HepG2 (cell line): Measurements from ENCODE around the gene CYLD. TPM values are rescaled to one million over a fixed set of nuclear protein-coding genes. Genes with fewer than 3 reads are reported as not detected.

Experiments
- KLF6 ChIP-seq: IDR thresholded peaks from 2 replicates; pipeline ENCODE4 v1.8.0; 2016; ENCODE audit warnings: missing biosample characterization, missing genetic modification reagents
- KLF9 ChIP-seq: IDR thresholded peaks from 2 replicates; pipeline ENCODE4 v1.6.1; 2016; ENCODE audit warnings: low read depth
- REL ChIP-seq: sonication (generic); formaldehyde crosslinking; conservative IDR thresholded peaks from 2 replicates; pipeline ENCODE4 v1.8.0; 2022; ENCODE audit warnings: mild to moderate bottlenecking, missing genetic modification reagents, moderate library complexity
- RFXANK ChIP-seq: IDR thresholded peaks from 2 replicates; pipeline ENCODE4 v1.6.1; 2016
- ZBTB10 ChIP-seq: sonication (generic); formaldehyde crosslinking; IDR thresholded peaks from 2 replicates; pipeline ENCODE4 v1.4.0; 2020; ENCODE audit warnings: missing genetic modification reagents, borderline replicate concordance
- ZBTB7B ChIP-seq: sonication (generic); formaldehyde crosslinking; IDR thresholded peaks from 2 replicates; pipeline ENCODE4 v1.4.0; 2020; ENCODE audit warnings: missing genetic modification reagents
- ZGPAT ChIP-seq: IDR thresholded peaks from 2 replicates; pipeline ENCODE4 v1.6.1; 2016; ENCODE audit warnings: mild to moderate bottlenecking
- ZMYM3 ChIP-seq: sonication (generic); formaldehyde crosslinking; IDR thresholded peaks from 2 replicates; pipeline ENCODE4 v1.5.1; 2020; ENCODE audit warnings: mild to moderate bottlenecking, missing genetic modification reagents
- ZNF282 ChIP-seq: fragments of 450-650 bp; IDR thresholded peaks from 2 replicates; pipeline ENCODE4 v1.6.1; 2018; ENCODE audit not compliant: partially characterized antibody
- polyA plus RNA-seq, 8 experiments: library from polyadenylated mRNA; depleted of rRNA in 3 of 8; stranded (reverse) in 7 of 8; unstranded in 1 of 8; fragments of >200 nt; fragmentation: Illumina TruSeq in 4 of 8; extraction: Trizol in 4 of 8; gene quantifications; 2 replicates each; pipeline versions ENCODE4 v1.2.1 to v1.2.3, GENCODE V29; 2011 to 2016; ENCODE audit warnings: low read depth in 4 of 8, missing spikeins in 1 of 8, mixed read lengths in 1 of 8; ENCODE audit not compliant: insufficient read depth in 1 of 8
- total RNA-seq, 5 experiments: library from RNA; depleted of rRNA; stranded (reverse); fragments of >200 nt; fragmentation: Illumina TruSeq; extraction: Trizol; gene quantifications; 2 replicates each; pipeline ENCODE4 v1.2.3, GENCODE V29; 2016; ENCODE audit warnings: low read depth in 1 of 5
- TF ChIP-seq, protein P1 (sequence below): sonication (generic); formaldehyde crosslinking; IDR thresholded peaks from 2 replicates; pipeline ENCODE4 v1.4.0; 2020; ENCODE audit warnings: missing genetic modification reagents
- TF ChIP-seq, protein P2 (sequence below): sonication (generic); formaldehyde crosslinking; IDR thresholded peaks from 2 replicates; pipeline ENCODE4 v1.5.1; 2020; ENCODE audit warnings: mild to moderate bottlenecking, missing genetic modification reagents, moderate library complexity
- TF ChIP-seq, protein P3 (sequence below): sonication (generic); formaldehyde crosslinking; IDR thresholded peaks from 2 replicates; pipeline ENCODE4 v1.4.0; 2020; ENCODE audit warnings: missing genetic modification reagents, borderline replicate concordance
- TF ChIP-seq, protein P4 (sequence below): sonication (generic); formaldehyde crosslinking; IDR thresholded peaks from 2 replicates; pipeline ENCODE4 v1.8.0; 2022; ENCODE audit warnings: mild to moderate bottlenecking, missing genetic modification reagents, borderline replicate concordance

CYLD gene
- total and polyA plus RNA-seq, 2 of the 13 experiments (the other 11 are each of a cell fraction or from before 2014, with no cell fraction given), result 6.1 to 11.4 TPM

GRCh38 chr16:50741781-50742575 is at the start of gene CYLD (continued):
- TF ChIP-seq ZBTB10 (no peak), ZMYM3 (CRISPR knock-in tag) (no peak), RFXANK (CRISPR knock-in tag) (peak; percentile 88; the same call in 1 of the 2 replicates), ZGPAT (CRISPR knock-in tag) (peak; percentile 89; the same call in 1 of the 2 replicates), KLF6 (0 out of 2 replicates have a peak, but pooled peaks have one; percentile 58), ZNF282 (no peak), KLF9 (peak; percentile 83; the same call in 1 of the 2 replicates), REL (CRISPR knock-in tag) (no peak), ZBTB7B (CRISPR knock-in tag) (0 out of 2 replicates have a peak, but pooled peaks have one; percentile 15)
- TF ChIP-seq, protein P1, sequence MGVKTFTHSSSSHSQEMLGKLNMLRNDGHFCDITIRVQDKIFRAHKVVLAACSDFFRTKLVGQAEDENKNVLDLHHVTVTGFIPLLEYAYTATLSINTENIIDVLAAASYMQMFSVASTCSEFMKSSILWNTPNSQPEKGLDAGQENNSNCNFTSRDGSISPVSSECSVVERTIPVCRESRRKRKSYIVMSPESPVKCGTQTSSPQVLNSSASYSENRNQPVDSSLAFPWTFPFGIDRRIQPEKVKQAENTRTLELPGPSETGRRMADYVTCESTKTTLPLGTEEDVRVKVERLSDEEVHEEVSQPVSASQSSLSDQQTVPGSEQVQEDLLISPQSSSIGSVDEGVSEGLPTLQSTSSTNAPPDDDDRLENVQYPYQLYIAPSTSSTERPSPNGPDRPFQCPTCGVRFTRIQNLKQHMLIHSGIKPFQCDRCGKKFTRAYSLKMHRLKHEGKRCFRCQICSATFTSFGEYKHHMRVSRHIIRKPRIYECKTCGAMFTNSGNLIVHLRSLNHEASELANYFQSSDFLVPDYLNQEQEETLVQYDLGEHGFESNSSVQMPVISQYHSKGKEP, result no peak
- TF ChIP-seq, protein P2, sequence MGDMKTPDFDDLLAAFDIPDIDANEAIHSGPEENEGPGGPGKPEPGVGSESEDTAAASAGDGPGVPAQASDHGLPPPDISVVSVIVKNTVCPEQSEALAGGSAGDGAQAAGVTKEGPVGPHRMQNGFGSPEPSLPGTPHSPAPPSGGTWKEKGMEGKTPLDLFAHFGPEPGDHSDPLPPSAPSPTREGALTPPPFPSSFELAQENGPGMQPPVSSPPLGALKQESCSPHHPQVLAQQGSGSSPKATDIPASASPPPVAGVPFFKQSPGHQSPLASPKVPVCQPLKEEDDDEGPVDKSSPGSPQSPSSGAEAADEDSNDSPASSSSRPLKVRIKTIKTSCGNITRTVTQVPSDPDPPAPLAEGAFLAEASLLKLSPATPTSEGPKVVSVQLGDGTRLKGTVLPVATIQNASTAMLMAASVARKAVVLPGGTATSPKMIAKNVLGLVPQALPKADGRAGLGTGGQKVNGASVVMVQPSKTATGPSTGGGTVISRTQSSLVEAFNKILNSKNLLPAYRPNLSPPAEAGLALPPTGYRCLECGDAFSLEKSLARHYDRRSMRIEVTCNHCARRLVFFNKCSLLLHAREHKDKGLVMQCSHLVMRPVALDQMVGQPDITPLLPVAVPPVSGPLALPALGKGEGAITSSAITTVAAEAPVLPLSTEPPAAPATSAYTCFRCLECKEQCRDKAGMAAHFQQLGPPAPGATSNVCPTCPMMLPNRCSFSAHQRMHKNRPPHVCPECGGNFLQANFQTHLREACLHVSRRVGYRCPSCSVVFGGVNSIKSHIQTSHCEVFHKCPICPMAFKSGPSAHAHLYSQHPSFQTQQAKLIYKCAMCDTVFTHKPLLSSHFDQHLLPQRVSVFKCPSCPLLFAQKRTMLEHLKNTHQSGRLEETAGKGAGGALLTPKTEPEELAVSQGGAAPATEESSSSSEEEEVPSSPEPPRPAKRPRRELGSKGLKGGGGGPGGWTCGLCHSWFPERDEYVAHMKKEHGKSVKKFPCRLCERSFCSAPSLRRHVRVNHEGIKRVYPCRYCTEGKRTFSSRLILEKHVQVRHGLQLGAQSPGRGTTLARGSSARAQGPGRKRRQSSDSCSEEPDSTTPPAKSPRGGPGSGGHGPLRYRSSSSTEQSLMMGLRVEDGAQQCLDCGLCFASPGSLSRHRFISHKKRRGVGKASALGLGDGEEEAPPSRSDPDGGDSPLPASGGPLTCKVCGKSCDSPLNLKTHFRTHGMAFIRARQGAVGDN (CRISPR knock-in tag), result peak; percentile 75
- TF ChIP-seq, protein P3, sequence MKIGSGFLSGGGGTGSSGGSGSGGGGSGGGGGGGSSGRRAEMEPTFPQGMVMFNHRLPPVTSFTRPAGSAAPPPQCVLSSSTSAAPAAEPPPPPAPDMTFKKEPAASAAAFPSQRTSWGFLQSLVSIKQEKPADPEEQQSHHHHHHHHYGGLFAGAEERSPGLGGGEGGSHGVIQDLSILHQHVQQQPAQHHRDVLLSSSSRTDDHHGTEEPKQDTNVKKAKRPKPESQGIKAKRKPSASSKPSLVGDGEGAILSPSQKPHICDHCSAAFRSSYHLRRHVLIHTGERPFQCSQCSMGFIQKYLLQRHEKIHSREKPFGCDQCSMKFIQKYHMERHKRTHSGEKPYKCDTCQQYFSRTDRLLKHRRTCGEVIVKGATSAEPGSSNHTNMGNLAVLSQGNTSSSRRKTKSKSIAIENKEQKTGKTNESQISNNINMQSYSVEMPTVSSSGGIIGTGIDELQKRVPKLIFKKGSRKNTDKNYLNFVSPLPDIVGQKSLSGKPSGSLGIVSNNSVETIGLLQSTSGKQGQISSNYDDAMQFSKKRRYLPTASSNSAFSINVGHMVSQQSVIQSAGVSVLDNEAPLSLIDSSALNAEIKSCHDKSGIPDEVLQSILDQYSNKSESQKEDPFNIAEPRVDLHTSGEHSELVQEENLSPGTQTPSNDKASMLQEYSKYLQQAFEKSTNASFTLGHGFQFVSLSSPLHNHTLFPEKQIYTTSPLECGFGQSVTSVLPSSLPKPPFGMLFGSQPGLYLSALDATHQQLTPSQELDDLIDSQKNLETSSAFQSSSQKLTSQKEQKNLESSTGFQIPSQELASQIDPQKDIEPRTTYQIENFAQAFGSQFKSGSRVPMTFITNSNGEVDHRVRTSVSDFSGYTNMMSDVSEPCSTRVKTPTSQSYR (CRISPR knock-in tag), result peak; percentile 41; the same call in 1 of the 2 replicates
- TF ChIP-seq, protein P4, sequence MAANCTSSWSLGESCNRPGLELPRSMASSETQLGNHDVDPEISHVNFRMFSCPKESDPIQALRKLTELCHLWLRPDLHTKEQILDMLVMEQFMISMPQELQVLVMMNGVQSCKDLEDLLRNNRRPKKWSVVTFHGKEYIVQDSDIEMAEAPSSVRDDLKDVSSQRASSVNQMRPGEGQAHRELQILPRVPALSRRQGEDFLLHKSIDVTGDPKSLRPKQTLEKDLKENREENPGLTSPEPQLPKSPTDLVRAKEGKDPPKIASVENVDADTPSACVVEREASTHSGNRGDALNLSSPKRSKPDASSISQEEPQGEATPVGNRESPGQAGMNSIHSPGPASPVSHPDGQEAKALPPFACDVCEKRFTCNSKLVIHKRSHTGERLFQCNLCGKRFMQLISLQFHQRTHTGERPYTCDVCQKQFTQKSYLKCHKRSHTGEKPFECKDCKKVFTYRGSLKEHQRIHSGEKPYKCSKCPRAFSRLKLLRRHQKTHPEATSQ (CRISPR knock-in tag), result no peak
